Measurements from ENCODE around the gene STK4. TPM values are rescaled to one million over a fixed set of nuclear protein-coding genes. Genes with fewer than 3 reads are reported as not detected.

Gene STK4
- total and polyA plus RNA-seq, 2 of the 8 experiments (the other 6 are each of a cell fraction or from before 2014, with no cell fraction given), result 12.0 to 34.3 TPM

DNA sequence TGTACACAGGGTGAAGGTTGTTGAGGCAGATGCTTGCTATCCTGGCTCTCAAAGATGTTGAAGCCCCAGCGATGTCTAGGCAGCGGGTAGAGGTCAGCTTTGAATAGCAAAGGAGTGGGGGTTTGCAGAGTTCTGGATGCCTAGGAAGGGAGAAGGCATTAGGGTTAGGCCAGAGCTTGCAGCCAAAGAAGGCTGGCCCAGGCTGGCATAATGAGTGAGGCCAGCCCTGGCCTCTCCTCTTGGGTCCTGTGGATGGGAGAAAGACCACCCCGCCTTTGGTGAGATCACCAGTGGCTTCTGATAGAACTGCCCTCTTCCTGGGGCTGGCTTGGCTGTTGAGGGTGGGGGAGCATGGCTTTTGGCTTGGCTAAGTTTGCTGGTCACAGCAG, 149.1 kb downstream of the STK4 start:
- H4K5ac ChIP-seq (ENCODE audit: insufficient read length, low read depth, low read length), result no peak overlapping the region
- H3K14ac ChIP-seq (ENCODE audit: insufficient read length), result no peak overlapping the region
- no peak overlapping the region for H2BK12ac ChIP-seq (ENCODE audit: low read depth, low read length)
- peaks cover 0 to 7% (median 2%) of the 10 kb centered on the region in 4 experiments; a peak in 5 of 7 replicates for H3K4me1 ChIP-seq (replicated peaks in 1 of 4; ENCODE audit: control insufficient read depth in 3 of 4, insufficient read depth in 4 of 4, low read length in 3 of 4)
- no peak for DNase-seq (ENCODE audit: low read depth in 1 of 2, low spot score in 2 of 2)
- no peaks in the 10 kb centered on the region for H3K36me3 ChIP-seq (ENCODE audit: control insufficient read depth in 2 of 4, insufficient read depth in 4 of 4, low read length in 3 of 4)
- FAIRE-seq, result no peak
- no peak overlapping the region for H3K18ac ChIP-seq (ENCODE audit: extremely low read depth, low read length)
- no peaks in the 10 kb centered on the region for H3K79me2 ChIP-seq (ENCODE audit: control insufficient read depth in 1 of 2, insufficient read depth in 2 of 2, low read length in 2 of 2)
- peak overlapping the region; percentile 47; the same call in 1 of the 2 replicates for H2AFZ ChIP-seq (ENCODE audit: low read length)
- H3K56ac ChIP-seq (replicated peaks; ENCODE audit: insufficient read length, low read depth, low read length), result no peak overlapping the region
- H3K4ac ChIP-seq (replicated peaks; ENCODE audit: insufficient read length, low read depth, low read length), result no peak overlapping the region
- H2BK20ac ChIP-seq (ENCODE audit: low read length), result no peak overlapping the region
- no peak overlapping the region for H4K91ac ChIP-seq (replicated peaks; ENCODE audit: insufficient read length, low read length)
- H3K9ac ChIP-seq (replicated peaks in 1 of 4; ENCODE audit: extremely low read depth in 1 of 4, low read depth in 3 of 4, low read length in 3 of 4), result no peak overlapping the region
- no peak overlapping the region for H3K23ac ChIP-seq (ENCODE audit: insufficient read length)
- H3K23me2 ChIP-seq (ENCODE audit: low read depth, low read length), result no peaks in the 10 kb centered on the region
- H4K8ac ChIP-seq (ENCODE audit: extremely low read depth, insufficient read depth, low read length), result no peak overlapping the region
- no peaks in the 10 kb centered on the region for H3K9me3 ChIP-seq (ENCODE audit: insufficient read depth in 2 of 2, low read depth in 1 of 2, low read length in 1 of 2)
- H2BK120ac ChIP-seq (replicated peaks; ENCODE audit: low read depth, low read length), result no peak overlapping the region
- H3K27ac ChIP-seq (ENCODE audit: low read depth, low read length), result no peak overlapping the region
- no peak overlapping the region for H3K4me2 ChIP-seq (ENCODE audit: insufficient read depth in 1 of 2, low read depth in 2 of 2, low read length in 2 of 2)
- H2BK5ac ChIP-seq (ENCODE audit: low read depth, low read length), result no peak overlapping the region
- CTCF ChIA-PET (ENCODE audit: partially characterized antibody), result interaction anchor here (1.2 to 13.8 kb wide), 6 partner anchors 19 to 177 kb away, joined by 3 to 210 read pairs (median 9); partner anchors contain the start of gene KCNS1
- no peak overlapping the region for H2BK15ac ChIP-seq (ENCODE audit: low read length)
- no peaks in the 10 kb centered on the region for H4K20me1 ChIP-seq (replicated peaks in 1 of 2; ENCODE audit: control insufficient read depth in 1 of 2, insufficient read depth in 2 of 2, low read length in 2 of 2)
- no peaks in the 10 kb centered on the region for H3K79me1 ChIP-seq (ENCODE audit: low read depth, low read length)
- H2AK5ac ChIP-seq (ENCODE audit: low read depth, low read length), result no peak overlapping the region
- H3K27me3 ChIP-seq (replicated peaks in 1 of 4; ENCODE audit: control insufficient read depth in 3 of 4, extremely low read depth in 1 of 4, insufficient read depth in 3 of 4, low read length in 3 of 4), result no peaks in the 10 kb centered on the region
- 72% methylated on average over 3 of the region's 3 CpGs; no CpG with 5 or more reads in 1 of the 2 experiments for WGBS, 2 experiments (ENCODE audit: extremely low coverage in 1 of 2, insufficient coverage in 1 of 2, insufficient read length in 1 of 2, insufficient replicate concordance in 2 of 2, low coverage in 1 of 2, low lambda C conversion rate in 2 of 2, missing lambda C conversion rate in 1 of 2)
- POLR2A ChIA-PET (ENCODE audit: partially characterized antibody), result interaction anchor here (0.9 to 1.8 kb wide), 4 partner anchors 10 to 230 kb away, joined by 4 to 7 read pairs (median 5); partner anchors contain the start of gene YWHAB
- no peak overlapping the region for H3K4me3 ChIP-seq (ENCODE audit: extremely low read depth in 1 of 4, insufficient read depth in 2 of 4, low read depth in 3 of 4, low read length in 4 of 4)
- TF ChIP-seq ASH2L (IDR thresholded peaks at IDR 0.05; ENCODE audit: low read length) (no peak), TEAD4 (IDR thresholded peaks at IDR 0.05; ENCODE audit: low read depth, low read length) (no peak), SAP30 (IDR thresholded peaks at IDR 0.05; ENCODE audit: insufficient read depth, insufficient replicate concordance, low read length) (no peak), EP300 (IDR thresholded peaks at IDR 0.05; ENCODE audit: borderline replicate concordance in 1 of 2, low read depth in 2 of 2, low read length in 2 of 2) (no peak), SIRT6 (IDR thresholded peaks at IDR 0.05; ENCODE audit: low read length) (no peak), MAFK (IDR thresholded peaks at IDR 0.05; ENCODE audit: low read depth, low read length) (no peak), BACH1 (IDR thresholded peaks at IDR 0.05; ENCODE audit: low read length) (no peak), SUZ12 (IDR thresholded peaks at IDR 0.05; ENCODE audit: low read length) (no peak), RNF2 (IDR thresholded peaks at IDR 0.05; ENCODE audit: borderline replicate concordance, low read depth, low read length, missing control alignments, poor library complexity, severe bottlenecking) (no peak), JUND (IDR thresholded peaks at IDR 0.05; ENCODE audit: low read length) (no peak), NRF1 (IDR thresholded peaks at IDR 0.05; ENCODE audit: low read depth, low read length) (no peak)
- TF ChIP-seq, protein P1, sequence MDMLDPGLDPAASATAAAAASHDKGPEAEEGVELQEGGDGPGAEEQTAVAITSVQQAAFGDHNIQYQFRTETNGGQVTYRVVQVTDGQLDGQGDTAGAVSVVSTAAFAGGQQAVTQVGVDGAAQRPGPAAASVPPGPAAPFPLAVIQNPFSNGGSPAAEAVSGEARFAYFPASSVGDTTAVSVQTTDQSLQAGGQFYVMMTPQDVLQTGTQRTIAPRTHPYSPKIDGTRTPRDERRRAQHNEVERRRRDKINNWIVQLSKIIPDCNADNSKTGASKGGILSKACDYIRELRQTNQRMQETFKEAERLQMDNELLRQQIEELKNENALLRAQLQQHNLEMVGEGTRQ (IDR thresholded peaks at IDR 0.05; ENCODE audit: low read length), result no peak

All from H1 (cell line).